IMR-90 (cell line): ENCODE measurements around the gene HRAS. TPM values are rescaled to one million over a fixed set of nuclear protein-coding genes. Genes with fewer than 3 reads are reported as not detected.

Experiments
- ATAC-seq: fragments of 200-7000 bp; cut with Tn5 transposase; 2 replicates; pipeline ENCODE4 v1.9.1; 2020; ENCODE audit warnings: low read depth, mild to moderate bottlenecking, moderate library complexity
- BruUV-seq: library from RNA; stranded (reverse); fragments of 400-500 nt; replicated peaks from 2 replicates; lab custom pipeline; 2021; lab: Mats Ljungman, UMichigan
- CTCF ChIA-PET: fragments of 300-600 bp; formaldehyde crosslinking; extraction: SDS; loops from one replicate; lab custom pipeline; 2021; ENCODE audit warnings: antibody characterized with exemption; lab: Yijun Ruan, JAX
- POLR2A ChIA-PET: fragments of 300-600 bp; sonication (Branson Sonifier 250); formaldehyde crosslinking; loops from one replicate; lab custom pipeline; 2022; ENCODE audit warnings: antibody characterized with exemption; ENCODE audit not compliant: unreplicated experiment; lab: Charles Lee
- DNase-seq: peaks from one replicate; pipeline ENCODE4 v3.0.0; 2013
- H2AFZ ChIP-seq: replicated peaks from 2 replicates; pipeline ENCODE3; 2013; ENCODE audit warnings: low read length, mild to moderate bottlenecking; ENCODE audit not compliant: poor library complexity
- H2AK5ac ChIP-seq: 2 replicates; pipeline ENCODE4 v1.6.1; 2013; ENCODE audit warnings: low read depth, low read length, inconsistent platforms
- H2AK9ac ChIP-seq: replicated peaks from 2 replicates; pipeline ENCODE3; 2013; ENCODE audit warnings: mild to moderate bottlenecking, low read depth, low read length, moderate library complexity; ENCODE audit not compliant: poor library complexity
- H2BK120ac ChIP-seq: 2 replicates; pipeline ENCODE4 v1.6.1; 2013; ENCODE audit warnings: low read depth, low read length, inconsistent platforms
- H2BK15ac ChIP-seq: 3 replicates; pipeline ENCODE4 v1.6.1; 2013; ENCODE audit warnings: low read depth, low read length, inconsistent platforms
- H2BK20ac ChIP-seq: 2 replicates; pipeline ENCODE4 v1.6.1; 2013; ENCODE audit warnings: low read depth, mild to moderate bottlenecking, inconsistent platforms, low read length, moderate library complexity
- H2BK5ac ChIP-seq: 2 replicates; pipeline ENCODE4 v1.6.1; 2013; ENCODE audit warnings: mild to moderate bottlenecking, low read depth, low read length, inconsistent platforms; ENCODE audit not compliant: poor library complexity, severe bottlenecking
- H3K14ac ChIP-seq: replicated peaks from 2 replicates; pipeline ENCODE4 v1.6.1; 2013; ENCODE audit warnings: low read depth, low read length, inconsistent platforms
- H3K18ac ChIP-seq: 2 replicates; pipeline ENCODE4 v1.6.1; 2013; ENCODE audit warnings: low read depth, low read length, control low read depth
- H3K23ac ChIP-seq: 2 replicates; pipeline ENCODE4 v1.6.1; 2013; ENCODE audit warnings: low read depth, low read length, inconsistent platforms
- H3K27ac ChIP-seq: 2 replicates; pipeline ENCODE4 v1.5.1; 2013; ENCODE audit warnings: mild to moderate bottlenecking, control low read depth, low read length; ENCODE audit not compliant: insufficient read depth
- H3K27me3 ChIP-seq: 2 replicates; pipeline ENCODE4 v1.6.1; 2013; ENCODE audit warnings: low read length; ENCODE audit not compliant: control insufficient read depth, insufficient read depth
- H3K36me3 ChIP-seq: 2 replicates; pipeline ENCODE4 v1.6.1; 2013; ENCODE audit warnings: low read length, mixed read lengths; ENCODE audit not compliant: control insufficient read depth, insufficient read depth
- H3K4ac ChIP-seq: 2 replicates; pipeline ENCODE4 v1.6.1; 2013; ENCODE audit warnings: low read depth, low read length, inconsistent platforms
- H3K4me1 ChIP-seq: 2 replicates; pipeline ENCODE4 v1.6.1; 2013; ENCODE audit warnings: low read length, mixed read lengths; ENCODE audit not compliant: control insufficient read depth, insufficient read depth
- H3K4me2 ChIP-seq: 2 replicates; pipeline ENCODE4 v1.6.1; 2013; ENCODE audit warnings: low read depth, mild to moderate bottlenecking, control low read depth, low read length, moderate library complexity
- H3K4me3 ChIP-seq: 2 replicates; pipeline ENCODE4 v1.5.1; 2013; ENCODE audit warnings: low read depth, mild to moderate bottlenecking, control low read depth, low read length, moderate library complexity; ENCODE audit not compliant: insufficient read depth
- H3K56ac ChIP-seq: 2 replicates; pipeline ENCODE4 v1.6.1; 2013; ENCODE audit warnings: low read length, inconsistent platforms; ENCODE audit not compliant: insufficient read depth; ENCODE audit errors: extremely low read depth
- H3K79me1 ChIP-seq, 2 experiments: 2 replicates each; pipeline ENCODE4 v1.6.1; 2013; ENCODE audit warnings: low read length in 2 of 2, inconsistent platforms in 1 of 2, low read depth in 1 of 2
- H3K9ac ChIP-seq: 2 replicates; pipeline ENCODE4 v1.6.1; 2013; ENCODE audit warnings: low read depth, low read length, control low read depth
- H3K9me1 ChIP-seq: 2 replicates; pipeline ENCODE4 v1.6.1; 2013; ENCODE audit warnings: low read length, inconsistent platforms; ENCODE audit not compliant: insufficient read depth
- H3K9me3 ChIP-seq: 2 replicates; pipeline ENCODE4 v1.6.1; 2013; ENCODE audit warnings: low read length; ENCODE audit not compliant: control insufficient read depth, insufficient read depth
- H4K20me1 ChIP-seq: 2 replicates; pipeline ENCODE4 v1.6.1; 2013; ENCODE audit warnings: low read length, inconsistent platforms; ENCODE audit not compliant: insufficient read depth
- H4K5ac ChIP-seq: 2 replicates; pipeline ENCODE4 v1.6.1; 2013; ENCODE audit warnings: mild to moderate bottlenecking, low read depth, low read length, control low read depth
- H4K8ac ChIP-seq, 2 experiments: 2 replicates each; pipeline ENCODE4 v1.6.1; 2013; ENCODE audit warnings: low read depth in 2 of 2, low read length in 2 of 2, control low read depth in 1 of 2, inconsistent platforms in 1 of 2
- H4K91ac ChIP-seq: 2 replicates; pipeline ENCODE4 v1.6.1; 2013; ENCODE audit warnings: low read depth, low read length, inconsistent platforms; ENCODE audit not compliant: insufficient read depth
- FOS ChIP-seq: fragments of 150-350 bp; IDR thresholded peaks from 2 replicates; pipeline ENCODE4 v1.6.1; 2016; ENCODE audit warnings: low read depth, low read length
- WGBS, 2 experiments: methylation state at CpG; one replicate each; pipeline versions ENCODE4 v1.1.5 to v1.1.7; 2013; ENCODE audit warnings: missing lambda C conversion rate in 2 of 2; ENCODE audit not compliant: insufficient read length in 1 of 2; ENCODE audit errors: extremely low coverage in 2 of 2; 5-methylcytosine and 5-hydroxymethylcytosine counted together
- dilution Hi-C: fragments of 300-500 bp; cut with HindIII; formaldehyde crosslinking; loops from one replicate; pipeline ENCODE4 v1.14.3; 2018; ENCODE audit warnings: low sequenced_read_pairs; ENCODE audit not compliant: unreplicated experiment
- in situ Hi-C: fragments of 300-500 bp; cut with MboI; formaldehyde crosslinking; loops from 3 replicates; pipeline ENCODE4 v1.14.3; 2019; ENCODE audit warnings: low sequenced_read_pairs, inconsistent platforms, mixed read lengths
- intact Hi-C: fragments of 100-400 bp; cut with micrococcal nuclease; formaldehyde crosslinking; loops from 2 replicates; pipeline ENCODE4 v1.10.0; 2022
- polyA plus RNA-seq, 3 experiments: library from polyadenylated mRNA; depleted of rRNA; stranded (reverse); fragments of >200 nt; gene quantifications; 2 replicates each; pipeline ENCODE4 v1.2.3, GENCODE V29; 2012; ENCODE audit warnings: low replicate concordance in 1 of 3
- total RNA-seq: library from RNA; depleted of rRNA; stranded (reverse); fragments of >200 nt; gene quantifications from 2 replicates; pipeline ENCODE4 v1.2.3, GENCODE V29; 2012
- TF ChIP-seq, protein P1 (sequence below): fragments of 150-350 bp; IDR thresholded peaks from 2 replicates; pipeline ENCODE4 v1.6.1; 2017; ENCODE audit warnings: mild to moderate bottlenecking, antibody characterized with exemption, low read length, low read depth

Gene HRAS
- total and polyA plus RNA-seq, 2 of the 4 experiments (the other 2 are of a cell fraction), result 108 to 123 TPM

DNA sequence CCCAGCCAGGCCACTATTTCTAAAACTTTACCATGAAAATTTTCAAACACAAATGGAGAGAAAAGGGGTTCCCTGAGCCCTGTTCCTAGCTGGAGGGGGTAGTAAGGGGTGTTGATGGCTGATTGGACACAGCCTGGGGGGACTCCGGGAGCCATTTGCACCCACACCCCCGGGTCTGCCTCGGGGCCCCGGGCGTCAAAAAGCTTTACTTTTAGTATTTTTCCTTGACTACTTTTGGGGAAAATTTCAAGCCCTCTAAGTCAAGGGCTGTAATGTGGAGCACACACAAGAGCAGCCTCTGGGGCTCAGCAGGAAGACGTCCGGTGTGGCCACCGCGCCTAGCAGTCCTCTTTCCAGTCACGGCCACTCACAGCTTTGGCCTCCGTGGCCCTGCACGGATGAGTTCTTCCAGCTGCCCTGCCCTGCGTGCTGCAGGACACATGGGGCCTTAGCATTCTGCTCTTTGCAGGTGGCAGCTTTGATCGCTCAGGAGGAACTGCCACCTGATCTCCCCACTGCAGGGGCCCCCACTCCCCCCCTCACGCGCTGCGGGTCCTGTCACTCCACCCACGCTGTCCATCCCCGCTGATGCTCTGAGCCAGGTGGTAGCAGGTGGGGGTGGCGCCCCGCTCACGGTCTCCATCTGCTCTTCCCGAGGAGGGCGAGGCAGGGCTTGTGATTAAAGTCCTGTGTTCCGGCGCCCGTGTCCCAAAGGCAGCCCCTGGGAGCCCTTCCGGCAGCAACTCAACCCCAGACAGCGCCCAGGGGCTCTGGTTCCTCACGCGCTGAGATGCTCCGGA, 42.7 kb downstream of the HRAS start:
- ATAC-seq (no peak), DNase-seq (no peak)
- Histone ChIP-seq H2BK120ac (no peak overlapping the region), H4K5ac (no peak overlapping the region), H3K9me1 (peaks cover 8% of the 10 kb centered on the region), H4K20me1 (peaks cover 9% of the 10 kb centered on the region; the same call in 1 of the 2 replicates), H3K56ac (no peak overlapping the region), H3K18ac (no peak overlapping the region), H2AK9ac (no peak overlapping the region), H3K23ac (no peak overlapping the region), H3K14ac (no peak overlapping the region), H3K27me3 (no peaks in the 10 kb centered on the region), H3K4me1 (no peaks in the 10 kb centered on the region), H2AFZ (no peak overlapping the region), H3K4me2 (no peak overlapping the region), H3K4ac (no peak overlapping the region), H3K27ac (no peak overlapping the region), H2AK5ac (no peak overlapping the region), H2BK15ac (no peak overlapping the region), H3K4me3 (no peak overlapping the region), H4K91ac (no peak overlapping the region), H2BK5ac (no peak overlapping the region), H4K8ac (no peak overlapping the region), H3K79me1 (peaks cover 4 to 19% of the 10 kb centered on the region in 2 experiments; a peak in 3 of 4 replicates), H3K9me3 (peaks cover 2% of the 10 kb centered on the region; the same call in 1 of the 2 replicates), H3K36me3 (peaks cover 53% of the 10 kb centered on the region), H2BK20ac (no peak overlapping the region), H3K9ac (no peak overlapping the region)
- no TSS peak for BruUV-seq
- in situ Hi-C loops (no loop called here), intact Hi-C loops (no loop called here), dilution Hi-C loops (no loop called here)
- WGBS, 2 experiments, result 88% methylated on average over 12 of the region's 32 CpGs; no CpG with 5 or more reads in 1 of the 2 experiments
- POLR2A ChIA-PET, result no interaction called here
- no peak for TF ChIP-seq FOS
- TF ChIP-seq, protein P1, sequence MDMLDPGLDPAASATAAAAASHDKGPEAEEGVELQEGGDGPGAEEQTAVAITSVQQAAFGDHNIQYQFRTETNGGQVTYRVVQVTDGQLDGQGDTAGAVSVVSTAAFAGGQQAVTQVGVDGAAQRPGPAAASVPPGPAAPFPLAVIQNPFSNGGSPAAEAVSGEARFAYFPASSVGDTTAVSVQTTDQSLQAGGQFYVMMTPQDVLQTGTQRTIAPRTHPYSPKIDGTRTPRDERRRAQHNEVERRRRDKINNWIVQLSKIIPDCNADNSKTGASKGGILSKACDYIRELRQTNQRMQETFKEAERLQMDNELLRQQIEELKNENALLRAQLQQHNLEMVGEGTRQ, result no peak
- CTCF ChIA-PET, result no interaction called here
